Endometrial microvascular endothelial cells (primary cell): ENCODE data around the gene RASL10A. TPM values are rescaled to one million over a fixed set of nuclear protein-coding genes. Genes with fewer than 3 reads are reported as not detected.

Source experiments
- in situ Hi-C: cut with HindIII; loops from 2 replicates; pipeline ENCODE4 v1.10.0; 2017; ENCODE audit warnings: low sequenced_read_pairs, low pct_unique_long_range_greater_than_20kb; ENCODE audit errors: inconsistent ontology term
- total RNA-seq: library from RNA; depleted of rRNA; stranded (reverse); fragments of >200 nt; gene quantifications from one replicate; pipeline ENCODE4 v1.2.3, GENCODE V29; 2015; ENCODE audit errors: inconsistent ontology term

RASL10A gene
- total RNA-seq, 1 donor from 2014 or later = not detected

DNA sequence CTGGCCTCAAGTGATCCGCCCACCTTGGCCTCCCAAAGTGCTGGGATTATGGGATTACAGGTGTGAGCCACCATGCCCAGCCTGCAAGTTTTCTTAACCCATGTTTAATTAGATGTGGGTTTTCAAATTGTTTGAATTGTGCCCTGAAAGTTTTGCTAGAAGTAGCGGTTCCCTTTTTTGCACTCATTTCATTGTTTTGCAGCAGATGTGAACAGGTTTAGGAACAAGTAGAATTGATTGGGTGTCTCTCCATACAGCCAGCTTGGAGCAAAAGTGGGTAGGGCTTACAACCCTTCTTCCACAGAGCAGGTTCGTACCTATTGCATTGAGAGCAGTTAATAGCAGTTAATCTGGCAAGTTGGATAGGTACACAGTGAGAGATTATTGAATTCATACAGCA is 31.3 kb downstream of the RASL10A start:
- in situ Hi-C loops = no loop called here

DNA sequence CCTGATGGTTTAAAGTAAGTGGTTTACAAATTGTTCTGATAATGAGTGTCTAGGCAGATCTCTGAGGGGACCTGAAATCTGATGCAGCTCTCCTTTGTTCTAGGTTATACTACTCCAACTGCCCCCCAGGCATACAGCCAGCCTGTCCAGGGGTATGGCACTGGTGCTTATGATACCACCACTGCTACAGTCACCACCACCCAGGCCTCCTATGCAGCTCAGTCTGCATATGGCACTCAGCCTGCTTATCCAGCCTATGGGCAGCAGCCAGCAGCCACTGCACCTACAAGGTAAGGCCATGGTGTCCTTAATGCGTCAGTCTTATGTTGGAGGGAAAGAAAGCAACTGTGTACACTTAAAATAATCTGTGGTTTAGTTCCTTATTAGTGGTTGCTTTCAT is 37.6 kb downstream of the RASL10A start:
- in situ Hi-C loops = no loop called here

DNA sequence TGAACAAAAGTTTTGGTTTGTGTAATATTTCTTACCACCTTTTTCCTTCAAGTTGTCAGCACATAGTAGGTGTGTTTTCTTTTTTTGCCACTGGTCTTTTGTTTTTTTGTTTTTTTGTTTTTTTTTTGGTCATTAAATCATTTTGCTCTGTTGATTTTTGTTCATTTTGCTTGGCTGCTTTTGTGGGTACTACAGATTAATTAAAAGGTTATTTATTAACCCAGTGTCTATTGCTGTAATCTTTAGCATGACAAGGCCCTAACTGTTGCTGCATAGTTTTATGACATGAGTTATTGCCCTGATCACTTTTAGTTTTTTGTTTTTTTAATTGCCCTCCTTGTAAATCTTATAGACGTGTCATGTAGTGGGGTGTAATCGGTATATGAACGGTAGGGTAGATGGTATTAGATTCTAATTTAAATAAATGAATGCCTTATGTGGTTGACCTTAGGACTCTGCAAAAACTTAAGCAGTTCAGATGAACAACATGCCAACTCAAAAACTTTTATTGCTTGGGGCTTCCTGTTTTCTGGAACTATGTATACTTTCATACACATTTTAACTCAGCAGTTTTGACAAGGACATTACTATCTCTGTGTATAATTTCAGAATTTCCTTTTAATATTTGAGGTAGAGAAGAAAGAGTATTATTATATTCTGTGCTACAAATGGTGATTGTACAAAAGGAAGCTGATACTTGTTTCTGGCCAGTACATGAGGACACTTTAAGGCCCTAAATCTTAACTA is 39.5 kb downstream of the RASL10A start:
- in situ Hi-C loops = no loop called here

DNA sequence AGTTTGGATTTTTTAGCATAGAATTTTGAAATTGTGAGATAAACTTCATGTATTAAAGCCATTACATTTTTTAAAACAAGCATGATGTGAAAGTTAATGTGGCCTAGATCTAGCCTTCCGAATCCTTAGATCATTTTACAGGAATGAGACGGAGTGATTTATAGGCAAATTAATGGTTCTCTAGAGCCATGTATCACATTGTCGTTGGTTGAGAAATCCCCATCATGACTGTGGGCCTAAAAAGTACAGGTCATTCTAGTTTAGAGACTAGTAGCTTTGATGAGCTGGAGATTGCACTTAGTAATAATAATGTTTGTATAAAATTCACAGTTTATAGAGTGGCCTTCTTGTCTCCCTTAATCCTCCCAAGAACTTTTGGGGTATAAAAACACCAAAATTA is 40.3 kb downstream of the RASL10A start:
- in situ Hi-C loops = no loop called here

DNA sequence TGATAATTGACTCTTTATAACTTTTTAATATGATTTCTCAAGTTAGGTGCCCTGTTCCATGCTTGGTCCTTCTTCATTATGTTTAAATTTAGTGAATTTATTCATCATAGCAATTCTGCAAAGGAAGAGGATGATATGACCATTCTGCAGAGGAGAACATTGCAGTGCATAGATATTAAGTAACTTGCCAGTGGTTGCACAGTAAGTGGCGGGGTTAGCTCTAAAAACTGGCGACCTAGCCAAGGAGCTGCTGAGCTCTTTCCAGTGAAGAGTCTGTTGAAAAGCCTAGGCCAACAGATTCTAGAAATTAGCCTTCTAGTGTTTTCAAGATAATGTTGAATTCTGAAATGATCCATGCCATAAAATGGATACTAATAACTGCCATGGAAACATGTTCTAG is 42.9 kb downstream of the RASL10A start:
- in situ Hi-C loops = no loop called here

DNA sequence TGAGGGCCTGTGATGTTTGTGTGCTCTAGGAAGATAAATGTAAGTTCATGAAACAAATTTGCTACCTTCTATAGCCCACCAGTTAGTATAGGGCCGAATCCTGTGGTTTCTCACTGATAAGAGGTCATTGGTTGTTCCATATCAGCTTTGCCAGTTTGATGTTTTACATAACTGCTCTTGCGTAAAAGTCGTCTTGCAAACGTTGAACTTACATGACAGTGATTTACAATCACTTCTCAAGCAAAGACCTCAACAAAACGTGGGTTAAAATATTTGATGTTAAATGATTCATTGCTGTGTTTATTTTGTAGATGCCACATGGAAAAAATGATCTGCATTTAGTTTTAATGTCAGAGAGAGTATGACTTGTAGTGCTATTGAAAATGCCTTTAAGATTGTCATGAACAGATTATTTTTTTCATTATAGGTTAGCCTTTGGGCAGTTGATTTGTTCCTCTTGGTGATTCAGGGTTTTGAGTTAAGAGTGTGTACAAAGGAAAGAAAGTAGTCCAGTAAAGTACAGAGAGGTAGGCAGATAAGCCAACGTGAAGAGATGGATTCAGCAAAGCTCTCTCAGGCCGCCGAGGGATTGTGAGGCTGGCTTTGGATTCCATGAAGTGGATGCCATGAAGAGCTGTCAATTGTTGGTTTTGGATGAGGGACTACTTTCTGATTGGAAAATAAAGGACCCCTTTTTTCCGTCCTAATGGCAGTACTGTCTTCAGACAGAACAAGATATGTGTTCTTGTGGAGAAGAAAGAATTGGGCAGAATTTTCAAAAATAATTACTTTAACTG is 44.8 kb downstream of the RASL10A start:
- in situ Hi-C loops = no loop called here

DNA sequence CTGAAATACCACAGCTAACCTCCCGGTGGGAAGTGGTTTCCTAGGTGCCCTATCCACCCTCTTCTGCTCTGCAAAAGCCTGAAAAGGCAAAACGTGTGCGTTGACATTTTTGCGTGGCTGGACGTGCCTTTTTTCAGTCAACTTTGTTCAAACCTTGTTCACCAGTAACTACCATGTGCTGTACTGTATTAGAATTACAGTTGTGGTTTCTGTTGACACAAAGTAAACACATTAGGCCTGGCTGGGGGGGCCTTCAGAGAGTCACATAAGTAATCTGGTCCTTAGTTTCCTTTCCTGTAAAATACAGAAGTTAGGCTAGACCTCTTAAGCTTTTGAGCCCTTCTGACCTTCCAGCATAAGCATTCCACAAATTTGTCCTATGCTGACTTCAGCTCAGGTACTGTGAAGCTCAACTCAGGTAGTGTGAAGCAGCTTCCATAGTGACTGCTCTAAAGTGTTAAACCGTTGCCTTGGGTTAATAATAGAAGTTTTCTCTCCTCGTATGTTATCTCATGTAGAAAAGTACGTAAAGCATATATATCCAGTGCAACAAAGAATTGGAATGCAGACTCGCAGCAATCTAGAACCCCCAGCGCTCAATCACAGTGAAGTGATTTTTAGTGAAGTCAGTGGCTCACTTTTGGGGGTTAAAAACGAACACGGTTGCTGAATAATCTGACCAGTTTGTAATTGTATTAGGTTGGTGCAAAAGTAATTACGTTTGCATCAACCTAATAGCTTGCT is 45.6 kb downstream of the RASL10A start:
- in situ Hi-C loops = no loop called here

DNA sequence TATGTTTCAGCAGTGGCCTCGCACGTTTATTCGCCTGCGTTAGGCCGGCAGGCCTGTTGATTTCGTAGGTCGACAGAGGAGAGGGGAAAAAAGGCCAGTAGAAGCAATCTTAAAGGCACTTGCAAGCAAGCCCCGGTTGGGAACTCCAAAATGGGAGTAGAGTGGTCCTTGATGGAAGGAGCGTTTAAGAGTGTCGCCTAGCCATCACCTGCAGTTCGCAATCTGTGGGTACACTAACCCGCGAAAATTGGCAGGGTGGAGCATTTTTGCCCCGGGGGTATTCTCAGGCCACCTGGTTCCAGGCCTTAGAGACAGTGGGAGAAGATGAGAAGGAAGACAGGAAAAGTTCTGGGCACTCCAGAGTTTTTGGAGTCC is 46.3 kb downstream of the RASL10A start:
- in situ Hi-C loops = no loop called here

DNA sequence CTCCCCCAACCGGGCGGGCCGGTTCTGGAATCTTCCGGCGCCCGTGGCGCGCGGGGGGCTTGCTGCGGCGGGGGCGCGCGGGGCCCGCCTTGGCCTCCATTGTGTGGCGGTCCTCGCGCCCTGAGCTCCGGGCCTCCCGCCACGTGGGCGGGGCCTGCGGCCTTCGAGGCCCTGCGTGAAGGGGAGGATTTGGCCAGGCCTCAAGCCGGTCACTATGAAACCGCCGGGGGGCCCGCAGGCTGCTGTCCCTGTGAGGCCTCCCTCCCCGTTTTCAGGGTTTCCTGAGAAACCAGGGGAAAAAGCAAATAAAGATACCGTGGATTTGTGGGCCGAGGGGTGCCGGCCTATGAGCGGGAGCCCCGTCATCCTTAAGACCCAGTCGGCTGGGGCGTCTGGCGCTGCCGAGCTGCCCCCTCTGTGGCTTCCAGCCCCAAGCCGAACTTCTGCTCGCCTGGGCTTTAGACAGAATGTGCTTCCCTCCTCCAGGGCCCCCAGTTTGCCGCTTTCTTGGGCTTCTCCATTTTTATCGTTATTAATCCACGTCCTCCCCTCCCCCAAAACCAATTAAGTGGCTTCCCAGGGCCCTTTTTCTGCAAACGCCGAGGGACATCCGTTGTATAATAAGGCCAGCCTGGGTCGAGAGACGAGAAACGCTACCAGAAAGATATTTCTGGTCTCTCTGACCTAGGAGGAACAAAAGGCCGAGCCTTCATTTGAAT is 46.8 kb downstream of the RASL10A start:
- in situ Hi-C loops = no loop called here

DNA sequence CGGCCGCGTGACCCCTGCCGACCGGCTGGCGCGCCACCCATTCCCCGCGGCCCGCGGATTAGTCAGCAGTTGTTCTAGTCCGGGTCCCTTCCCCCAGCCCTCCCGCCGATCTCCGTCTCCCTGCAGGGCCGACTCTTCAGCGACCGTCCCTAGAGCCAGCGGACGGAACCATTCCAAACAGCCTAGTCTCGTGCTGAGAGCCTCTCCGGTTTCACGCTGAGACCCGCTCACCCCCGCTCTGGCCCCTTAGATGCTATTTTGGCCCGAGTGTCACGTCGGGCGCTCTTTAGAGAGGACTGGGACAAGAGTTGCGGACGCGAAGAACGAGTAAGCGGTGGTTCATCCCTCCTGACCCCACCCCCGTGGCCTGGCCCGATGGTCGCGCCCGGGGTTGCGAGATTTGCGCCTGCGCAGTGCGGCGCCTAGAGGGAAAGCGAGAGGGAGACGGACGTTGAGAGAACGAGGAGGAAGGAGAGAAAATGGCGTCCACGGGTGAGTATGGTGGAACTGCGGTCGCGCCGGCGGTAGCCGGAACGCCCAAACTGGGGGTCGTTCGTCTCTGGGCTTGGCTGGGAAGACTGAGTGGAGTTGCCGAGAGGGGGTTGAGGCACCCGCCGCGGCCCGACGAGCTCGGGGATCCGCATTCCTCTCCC is 47.5 kb downstream of the RASL10A start, which contains the start of the genes EWSR1 and RHBDD3:
TSS of gene EWSR1 (plus strand) at position 411 of the 653 bp plus-strand sequence. CDS start at position 480, 69 bp downstream.
TSS of gene RHBDD3 (minus strand) at position 124 of the 653 bp plus-strand sequence. CDS start 2,355 bp downstream, outside the sequence.
- in situ Hi-C loops = no loop called here

DNA sequence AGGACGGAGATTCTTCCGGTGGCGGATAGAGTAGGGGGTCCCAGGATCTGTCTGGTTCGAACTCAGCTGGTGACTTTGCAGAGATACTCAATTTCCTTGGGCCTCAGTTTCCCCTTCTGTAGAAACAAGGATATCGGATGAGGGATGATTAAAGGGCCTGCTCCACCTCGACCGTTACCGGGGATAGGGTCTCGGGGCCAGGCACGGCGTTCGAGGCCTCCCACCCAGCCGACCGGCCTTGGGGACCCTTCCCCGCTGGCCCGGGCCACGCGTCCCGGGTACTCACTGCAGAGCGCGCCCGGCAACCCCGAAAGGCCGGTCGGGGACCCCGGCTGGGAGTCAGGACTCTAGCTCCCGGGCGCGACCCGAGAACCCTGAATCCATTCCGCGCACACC is 48.0 kb downstream of the RASL10A start:
- in situ Hi-C loops = no loop called here

DNA sequence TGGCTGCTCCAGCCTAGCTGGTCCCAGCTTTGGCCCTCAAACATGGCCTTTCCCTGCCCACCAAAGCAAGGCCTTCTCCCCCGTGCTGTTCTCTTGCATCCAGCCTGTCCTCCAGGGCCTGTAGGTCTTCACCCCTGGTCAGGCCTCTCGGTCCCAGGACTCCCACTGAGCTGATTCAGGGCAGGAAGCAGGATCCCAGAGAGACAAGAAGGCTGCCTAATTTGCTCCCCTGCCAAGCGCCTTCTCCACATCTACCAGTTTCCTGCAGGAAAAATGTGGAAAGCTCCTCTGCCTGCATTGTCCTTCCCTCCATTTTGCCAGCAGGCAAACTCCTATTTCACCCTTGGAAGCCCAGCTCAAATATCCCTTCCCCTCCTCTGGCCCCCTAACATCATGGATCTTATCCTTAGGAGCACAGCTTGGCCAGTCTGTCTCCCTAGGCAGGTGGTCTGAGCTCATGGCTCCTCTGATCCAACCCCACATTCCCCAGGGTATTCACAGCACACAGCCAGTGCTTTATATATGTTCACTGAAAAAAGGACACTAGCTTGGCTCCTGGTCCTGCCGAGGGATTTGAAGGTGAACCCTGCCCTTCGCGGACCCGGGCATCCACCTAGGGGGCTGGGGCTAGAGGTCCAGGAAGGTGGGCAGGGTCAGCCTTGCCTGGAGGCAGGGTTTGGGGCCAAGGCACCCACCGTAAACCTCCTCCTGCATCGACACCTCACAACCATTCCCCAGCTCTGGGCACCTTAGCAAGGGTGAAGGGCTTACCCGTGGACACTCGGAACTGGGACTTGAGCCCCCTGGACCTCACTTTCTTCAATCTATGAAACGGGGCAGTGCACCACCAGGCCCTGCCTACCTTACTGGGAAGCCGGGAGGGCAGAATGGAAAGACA is 48.7 kb downstream of the RASL10A start:
- in situ Hi-C loops = no loop called here

DNA sequence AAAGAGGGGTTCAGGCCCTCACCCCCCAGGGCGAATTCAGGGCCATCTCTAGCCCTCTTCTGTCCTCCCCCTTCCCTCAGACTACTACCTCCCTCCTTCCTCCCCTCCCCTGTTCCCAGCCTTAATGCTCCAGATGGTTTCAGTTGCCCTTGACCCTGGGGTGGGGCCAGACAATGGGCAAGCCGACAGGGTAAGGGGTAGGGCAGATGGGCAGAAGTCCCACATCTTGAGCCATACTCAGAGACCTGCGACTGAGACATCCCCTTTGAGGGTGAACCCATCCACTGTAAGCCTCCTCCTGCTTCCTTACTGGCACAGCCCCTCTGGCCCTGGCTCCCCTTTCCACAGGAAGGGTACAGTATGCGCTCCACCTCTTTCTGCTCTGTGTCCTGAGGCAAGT is 49.6 kb downstream of the RASL10A start:
- in situ Hi-C loops = no loop called here

DNA sequence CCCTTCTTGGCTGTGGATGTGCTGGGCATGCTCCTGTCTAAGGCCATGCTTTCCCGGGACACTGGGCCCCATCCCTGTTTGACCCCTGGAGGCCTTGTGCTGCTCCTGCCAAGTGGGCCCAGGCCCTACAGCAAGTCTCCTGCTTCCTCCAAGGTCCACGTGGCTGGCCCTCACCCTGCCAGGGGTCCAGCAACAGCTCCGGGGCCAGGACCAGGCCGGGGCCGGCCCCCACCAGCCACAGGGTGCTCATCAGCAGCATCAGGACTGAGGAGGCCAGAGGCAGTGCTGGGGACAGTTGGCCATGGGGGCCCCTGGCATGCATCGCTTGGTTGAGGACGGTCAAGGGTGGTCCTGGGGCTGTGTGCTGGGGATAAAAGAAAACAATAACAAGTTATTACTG is 50.2 kb downstream of the RASL10A start:
- in situ Hi-C loops = no loop called here

DNA sequence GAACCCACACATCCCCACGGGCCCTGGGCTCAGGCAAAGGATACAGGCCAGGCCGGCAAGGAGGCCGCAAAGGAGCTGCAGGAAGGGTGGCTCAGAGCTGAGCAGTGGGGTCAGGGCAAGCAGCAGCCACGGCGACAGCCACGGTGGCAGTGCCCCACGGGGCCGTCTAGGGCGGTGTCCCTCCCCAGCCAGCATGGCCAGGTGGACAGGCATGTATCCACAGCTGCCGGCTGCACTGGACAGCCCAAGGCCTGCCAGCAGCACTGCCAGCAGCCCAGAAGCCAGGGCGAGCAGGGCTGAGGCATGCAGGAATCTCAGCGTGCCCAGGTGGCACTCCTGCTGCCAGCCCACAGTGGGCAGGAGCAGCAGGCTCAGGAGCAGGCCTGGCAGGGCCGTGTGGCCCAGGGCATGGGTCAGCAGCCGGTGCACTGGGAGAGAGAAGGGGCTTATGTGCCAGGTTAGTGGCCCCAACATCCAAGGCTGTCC is 51.7 kb downstream of the RASL10A start:
- in situ Hi-C loops = no loop called here
